ENCODE data around the gene SLIT3.

The SLIT3 gene

DNA sequence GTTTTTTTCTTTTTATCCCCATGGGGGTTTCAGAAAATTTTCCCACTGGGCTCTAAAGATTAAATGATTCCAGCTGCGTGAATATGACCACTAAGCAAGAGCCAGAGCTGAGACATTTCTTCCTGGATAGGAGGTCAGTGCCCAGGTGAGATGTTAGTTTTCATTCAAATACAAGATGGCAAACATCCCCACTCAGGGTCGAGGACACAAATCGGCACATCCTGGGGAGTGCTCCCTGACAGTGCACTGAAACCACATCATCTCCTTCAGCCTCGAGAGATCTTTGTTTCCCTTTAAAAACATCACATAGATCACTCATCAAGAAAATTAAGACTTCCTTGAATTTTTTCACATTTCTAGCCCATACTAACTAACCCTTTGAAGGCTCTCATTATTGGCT is 448.6 kb downstream of the SLIT3 start:
- Histone ChIP-seq H3K27ac (ENCODE audit: low read length) (no peak overlapping the region), H3K9ac (ENCODE audit: low read length) (no peak overlapping the region), H3K4me1 (ENCODE audit: control insufficient read depth, low read depth, low read length) (no peaks in the 10 kb centered on the region), H3K27me3 (ENCODE audit: control insufficient read depth, insufficient read depth, low read length) (no peaks in the 10 kb centered on the region), H3K4me3 (ENCODE audit: low read length) (no peak overlapping the region), H3K9me3 (ENCODE audit: control insufficient read depth, low read depth, low read length) (no peaks in the 10 kb centered on the region), H3K36me3 (ENCODE audit: control insufficient read depth, low read depth, low read length) (no peaks in the 10 kb centered on the region)

GRCh38 chr5:168851902-168852321 is 449.0 kb downstream of the SLIT3 start:
- Histone ChIP-seq H3K9ac (ENCODE audit: low read length) (no peak overlapping the region), H3K27me3 (ENCODE audit: control insufficient read depth, insufficient read depth, low read length) (no peaks in the 10 kb centered on the region), H3K36me3 (ENCODE audit: control insufficient read depth, low read depth, low read length) (no peaks in the 10 kb centered on the region)

DNA sequence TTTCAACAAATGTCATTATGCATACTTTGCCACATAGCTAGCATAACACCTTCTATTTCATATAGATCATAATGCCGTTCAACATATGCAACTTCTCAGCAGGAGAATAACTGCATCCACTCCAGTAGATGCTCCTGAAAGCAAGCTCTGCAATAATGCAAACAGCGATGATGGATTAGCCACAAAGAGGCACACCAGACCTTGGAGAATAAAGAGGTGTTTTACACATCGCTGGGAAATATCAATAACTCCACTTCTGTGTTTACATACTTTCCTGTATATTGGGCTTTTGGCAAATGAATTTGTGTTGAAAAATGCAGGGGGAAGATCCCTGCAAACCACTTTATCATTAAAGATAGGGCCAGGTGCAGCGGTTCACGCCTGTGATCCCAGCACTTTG is 450.3 kb downstream of the SLIT3 start:
- H3K4me1 ChIP-seq (ENCODE audit: control insufficient read depth, low read depth, low read length) = no peaks in the 10 kb centered on the region
- no peak overlapping the region for H3K27ac ChIP-seq (ENCODE audit: low read length)
- H3K36me3 ChIP-seq (ENCODE audit: control insufficient read depth, low read depth, low read length) = no peaks in the 10 kb centered on the region
- H3K27me3 ChIP-seq (ENCODE audit: control insufficient read depth, insufficient read depth, low read length) = no peaks in the 10 kb centered on the region
- no peaks in the 10 kb centered on the region for H3K9me3 ChIP-seq (ENCODE audit: control insufficient read depth, low read depth, low read length)
- no peak overlapping the region for H3K9ac ChIP-seq (ENCODE audit: low read length)
- no peak overlapping the region for H3K4me3 ChIP-seq (ENCODE audit: low read length)

More at GRCh38 chr5:168851902-168852321, 449.0 kb downstream of the SLIT3 start:
- H3K4me1 ChIP-seq (ENCODE audit: control insufficient read depth, low read depth, low read length) = no peaks in the 10 kb centered on the region
- no peak overlapping the region for H3K4me3 ChIP-seq (ENCODE audit: low read length)
- no peak overlapping the region for H3K27ac ChIP-seq (ENCODE audit: low read length)
- no peaks in the 10 kb centered on the region for H3K9me3 ChIP-seq (ENCODE audit: control insufficient read depth, low read depth, low read length)

GRCh38 chr5:168848569-168848968 is 452.4 kb downstream of the SLIT3 start:
- H3K36me3 ChIP-seq (ENCODE audit: control insufficient read depth, low read depth, low read length) = no peaks in the 10 kb centered on the region
- no peak overlapping the region for H3K4me3 ChIP-seq (ENCODE audit: low read length)
- no peaks in the 10 kb centered on the region for H3K27me3 ChIP-seq (ENCODE audit: control insufficient read depth, insufficient read depth, low read length)
- H3K9ac ChIP-seq (ENCODE audit: low read length) = no peak overlapping the region
- no peaks in the 10 kb centered on the region for H3K4me1 ChIP-seq (ENCODE audit: control insufficient read depth, low read depth, low read length)
- H3K9me3 ChIP-seq (ENCODE audit: control insufficient read depth, low read depth, low read length) = no peaks in the 10 kb centered on the region
- no peak overlapping the region for H3K27ac ChIP-seq (ENCODE audit: low read length)

DNA sequence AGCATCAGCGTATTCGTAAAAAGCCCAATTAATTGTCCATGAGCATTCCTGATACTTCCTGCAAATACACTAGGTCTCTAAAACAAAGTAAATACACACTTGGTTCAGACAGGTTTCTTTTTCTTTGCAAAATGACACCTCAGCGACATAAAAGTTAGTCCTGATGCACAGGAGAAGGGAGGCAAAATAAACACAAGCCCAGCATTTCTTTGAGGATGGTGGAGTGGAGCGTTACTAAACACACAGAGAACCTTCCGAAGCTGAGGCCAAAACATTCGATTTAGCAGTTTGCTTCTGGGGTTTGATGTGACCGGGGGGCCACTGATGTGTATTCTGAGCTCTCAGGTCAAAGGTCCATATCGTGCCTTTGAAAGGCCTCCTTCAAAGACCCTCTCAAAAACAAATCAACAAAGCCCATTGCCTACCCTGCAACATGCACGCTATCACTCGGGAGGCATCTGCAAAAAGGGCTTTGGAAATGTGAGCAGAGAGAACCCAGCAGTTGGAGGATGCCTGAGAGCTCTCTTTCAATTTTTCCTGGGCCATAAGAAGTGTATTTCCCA is 453.3 kb downstream of the SLIT3 start:
- Histone ChIP-seq H3K9me3 (ENCODE audit: control insufficient read depth, low read depth, low read length) (no peaks in the 10 kb centered on the region), H3K4me1 (ENCODE audit: control insufficient read depth, low read depth, low read length) (no peaks in the 10 kb centered on the region), H3K4me3 (ENCODE audit: low read length) (no peak overlapping the region), H3K36me3 (ENCODE audit: control insufficient read depth, low read depth, low read length) (no peaks in the 10 kb centered on the region), H3K27ac (ENCODE audit: low read length) (no peak overlapping the region), H3K9ac (ENCODE audit: low read length) (no peak overlapping the region), H3K27me3 (ENCODE audit: control insufficient read depth, insufficient read depth, low read length) (peaks cover 4% of the 10 kb centered on the region)

DNA sequence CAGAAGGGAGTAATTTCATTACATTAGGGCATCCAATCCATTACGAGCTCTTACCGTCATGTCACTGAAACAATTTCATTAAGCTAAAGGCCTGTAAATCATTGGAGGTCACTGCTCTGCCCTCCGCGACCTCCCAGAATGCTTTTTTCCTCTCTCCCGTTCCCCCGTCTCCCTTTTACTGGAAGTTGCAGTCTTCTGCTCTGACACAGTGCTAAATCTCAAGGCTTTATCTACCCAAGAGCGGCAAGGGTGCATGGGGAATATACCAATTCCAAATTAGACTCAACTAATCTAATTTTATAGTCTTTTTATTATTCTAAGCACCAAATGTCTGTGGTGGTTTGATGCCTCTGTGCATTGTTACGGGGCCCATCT is 456.0 kb downstream of the SLIT3 start:
- H3K4me1 ChIP-seq (ENCODE audit: control insufficient read depth, low read depth, low read length) = no peaks in the 10 kb centered on the region
- no peak overlapping the region for H3K27ac ChIP-seq (ENCODE audit: low read length)
- H3K9ac ChIP-seq (ENCODE audit: low read length) = no peak overlapping the region
- H3K4me3 ChIP-seq (ENCODE audit: low read length) = no peak overlapping the region
- peaks cover 4% of the 10 kb centered on the region for H3K27me3 ChIP-seq (ENCODE audit: control insufficient read depth, insufficient read depth, low read length)
- H3K9me3 ChIP-seq (ENCODE audit: control insufficient read depth, low read depth, low read length) = no peaks in the 10 kb centered on the region
- H3K36me3 ChIP-seq (ENCODE audit: control insufficient read depth, low read depth, low read length) = no peaks in the 10 kb centered on the region

DNA sequence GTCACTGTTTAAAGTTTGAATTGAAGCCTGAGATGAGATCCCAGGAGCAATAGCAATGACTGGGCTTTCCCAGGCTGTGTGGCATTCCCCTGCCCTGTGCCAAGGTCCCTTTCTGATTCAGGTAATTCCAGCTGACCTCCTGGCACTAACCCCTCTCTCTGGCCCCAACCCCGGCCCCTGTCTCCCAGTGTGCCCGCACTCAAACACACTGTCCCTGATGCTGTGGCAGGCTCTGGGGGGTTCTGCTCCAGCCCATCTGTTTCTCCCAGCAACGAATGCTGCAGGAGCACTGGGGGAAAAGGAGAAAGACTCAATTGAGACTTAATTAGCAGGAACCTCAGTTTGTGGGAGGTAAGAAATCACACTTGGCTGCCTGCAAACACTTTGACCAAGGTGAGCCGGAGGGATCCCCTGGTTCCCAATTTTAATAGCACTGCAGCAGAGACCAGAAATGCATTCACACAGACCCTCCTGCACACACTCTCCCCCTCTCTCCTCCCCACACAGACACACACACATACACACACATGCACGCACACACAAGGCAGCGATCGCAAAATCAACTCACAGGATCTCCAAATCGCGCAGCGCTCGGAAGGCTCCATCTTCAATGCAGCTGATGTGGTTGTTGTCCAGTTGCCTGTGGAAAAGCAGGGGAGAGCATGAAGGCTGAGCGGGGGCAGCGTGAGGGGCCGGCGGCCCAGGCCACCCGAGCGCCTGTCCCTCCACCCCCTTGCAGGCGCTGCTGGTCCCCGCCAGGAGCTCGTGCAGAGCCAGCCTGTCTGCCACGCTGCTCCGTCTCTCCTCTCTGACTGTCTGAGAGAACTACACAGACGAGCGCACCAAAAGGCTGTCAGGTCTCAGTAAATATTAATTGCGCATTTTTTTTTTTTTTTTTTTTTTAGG is 456.7 kb downstream of the SLIT3 start:
- Histone ChIP-seq H3K9ac (ENCODE audit: low read length) (no peak overlapping the region), H3K4me3 (ENCODE audit: low read length) (no peak overlapping the region), H3K36me3 (ENCODE audit: control insufficient read depth, low read depth, low read length) (no peaks in the 10 kb centered on the region), H3K27me3 (ENCODE audit: control insufficient read depth, insufficient read depth, low read length) (peaks cover 4% of the 10 kb centered on the region), H3K27ac (ENCODE audit: low read length) (no peak overlapping the region), H3K9me3 (ENCODE audit: control insufficient read depth, low read depth, low read length) (no peaks in the 10 kb centered on the region), H3K4me1 (ENCODE audit: control insufficient read depth, low read depth, low read length) (no peaks in the 10 kb centered on the region)

DNA sequence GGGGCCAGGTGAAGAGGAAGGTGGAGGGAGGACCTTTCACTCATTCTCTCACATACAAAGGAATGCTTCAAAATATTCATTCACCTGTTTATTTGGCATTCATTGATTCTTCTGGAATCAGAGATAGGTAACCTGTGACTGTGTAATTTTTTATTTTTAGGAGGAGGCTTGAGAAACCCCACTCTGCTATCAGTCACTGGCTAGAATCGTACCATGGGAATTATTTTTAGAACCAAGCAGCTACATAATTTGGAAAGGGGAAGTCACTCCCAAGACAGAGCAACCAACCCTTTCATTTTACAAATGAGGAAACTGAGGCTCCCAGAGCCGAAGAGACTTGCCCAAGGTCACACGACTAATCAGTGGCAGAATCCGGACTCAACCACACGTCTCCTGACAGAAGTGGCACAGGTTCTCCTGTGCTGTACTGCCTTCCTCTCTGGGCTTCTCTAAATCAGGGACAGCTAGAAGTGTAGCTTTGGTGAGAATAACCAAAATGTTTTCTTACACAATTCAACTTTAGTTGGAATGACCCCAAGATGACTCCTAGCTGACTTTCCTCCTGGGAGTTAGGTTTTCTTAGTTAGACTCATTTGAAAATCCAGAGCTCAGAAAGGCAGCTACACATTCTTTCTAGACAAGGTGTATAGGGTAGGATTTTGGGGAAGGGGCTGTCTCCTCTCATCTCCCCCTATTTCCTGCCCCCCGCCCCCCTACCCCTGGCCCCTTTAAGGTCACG is 457.5 kb downstream of the SLIT3 start:
- H3K27me3 ChIP-seq (ENCODE audit: control insufficient read depth, insufficient read depth, low read length) = peaks cover 4% of the 10 kb centered on the region
- H3K9ac ChIP-seq (ENCODE audit: low read length) = no peak overlapping the region
- no peaks in the 10 kb centered on the region for H3K4me1 ChIP-seq (ENCODE audit: control insufficient read depth, low read depth, low read length)
- H3K36me3 ChIP-seq (ENCODE audit: control insufficient read depth, low read depth, low read length) = no peaks in the 10 kb centered on the region
- no peak overlapping the region for H3K27ac ChIP-seq (ENCODE audit: low read length)
- H3K9me3 ChIP-seq (ENCODE audit: control insufficient read depth, low read depth, low read length) = no peaks in the 10 kb centered on the region
- no peak overlapping the region for H3K4me3 ChIP-seq (ENCODE audit: low read length)

GRCh38 chr5:168842571-168843205 is 458.3 kb downstream of the SLIT3 start:
- H3K4me1 ChIP-seq (ENCODE audit: control insufficient read depth, low read depth, low read length) = no peaks in the 10 kb centered on the region
- peaks cover 9% of the 10 kb centered on the region for H3K27me3 ChIP-seq (ENCODE audit: control insufficient read depth, insufficient read depth, low read length)
- no peaks in the 10 kb centered on the region for H3K9me3 ChIP-seq (ENCODE audit: control insufficient read depth, low read depth, low read length)
- no peak overlapping the region for H3K4me3 ChIP-seq (ENCODE audit: low read length)
- H3K27ac ChIP-seq (ENCODE audit: low read length) = no peak overlapping the region
- no peak overlapping the region for H3K9ac ChIP-seq (ENCODE audit: low read length)
- no peaks in the 10 kb centered on the region for H3K36me3 ChIP-seq (ENCODE audit: control insufficient read depth, low read depth, low read length)

DNA sequence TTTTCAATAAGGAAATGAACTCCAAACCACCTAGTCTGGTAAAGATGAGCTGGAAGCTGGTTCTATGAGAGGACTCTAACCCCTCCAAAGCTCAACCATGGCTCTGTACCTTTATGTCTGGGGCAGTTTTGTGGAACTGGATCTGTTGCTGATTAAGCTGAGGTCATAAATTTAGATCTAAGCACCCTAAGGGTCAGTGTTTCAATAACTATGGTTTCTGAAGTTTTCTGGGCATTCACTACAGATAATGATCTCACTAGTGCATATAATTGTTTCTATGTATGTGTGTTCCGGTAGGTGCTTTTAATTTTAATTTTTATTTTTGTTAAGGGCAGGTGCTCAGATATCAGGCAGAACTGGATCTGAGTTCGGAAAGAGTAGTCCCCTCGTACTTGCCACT is 463.1 kb downstream of the SLIT3 start:
- Histone ChIP-seq H3K36me3 (ENCODE audit: control insufficient read depth, low read depth, low read length) (no peaks in the 10 kb centered on the region), H3K27me3 (ENCODE audit: control insufficient read depth, insufficient read depth, low read length) (peaks cover 48% of the 10 kb centered on the region), H3K4me3 (ENCODE audit: low read length) (no peak overlapping the region), H3K9me3 (ENCODE audit: control insufficient read depth, low read depth, low read length) (no peaks in the 10 kb centered on the region), H3K4me1 (ENCODE audit: control insufficient read depth, low read depth, low read length) (peaks cover 12% of the 10 kb centered on the region), H3K9ac (ENCODE audit: low read length) (no peak overlapping the region), H3K27ac (ENCODE audit: low read length) (no peak overlapping the region)

GRCh38 chr5:168836603-168837231 is 464.2 kb downstream of the SLIT3 start:
- Histone ChIP-seq H3K4me1 (ENCODE audit: control insufficient read depth, low read depth, low read length) (peaks cover 12% of the 10 kb centered on the region), H3K27ac (ENCODE audit: low read length) (no peak overlapping the region), H3K27me3 (ENCODE audit: control insufficient read depth, insufficient read depth, low read length) (peaks cover 57% of the 10 kb centered on the region), H3K36me3 (ENCODE audit: control insufficient read depth, low read depth, low read length) (no peaks in the 10 kb centered on the region), H3K9me3 (ENCODE audit: control insufficient read depth, low read depth, low read length) (no peaks in the 10 kb centered on the region), H3K4me3 (ENCODE audit: low read length) (no peak overlapping the region), H3K9ac (ENCODE audit: low read length) (no peak overlapping the region)
